ENCODE results near the gene COL9A3.
"Not testable (repeated sequence)": the region's sequence is repeated elsewhere in the genome, so short reads cannot be mapped to it uniquely, and the experiment has no call there.

The COL9A3 gene

DNA sequence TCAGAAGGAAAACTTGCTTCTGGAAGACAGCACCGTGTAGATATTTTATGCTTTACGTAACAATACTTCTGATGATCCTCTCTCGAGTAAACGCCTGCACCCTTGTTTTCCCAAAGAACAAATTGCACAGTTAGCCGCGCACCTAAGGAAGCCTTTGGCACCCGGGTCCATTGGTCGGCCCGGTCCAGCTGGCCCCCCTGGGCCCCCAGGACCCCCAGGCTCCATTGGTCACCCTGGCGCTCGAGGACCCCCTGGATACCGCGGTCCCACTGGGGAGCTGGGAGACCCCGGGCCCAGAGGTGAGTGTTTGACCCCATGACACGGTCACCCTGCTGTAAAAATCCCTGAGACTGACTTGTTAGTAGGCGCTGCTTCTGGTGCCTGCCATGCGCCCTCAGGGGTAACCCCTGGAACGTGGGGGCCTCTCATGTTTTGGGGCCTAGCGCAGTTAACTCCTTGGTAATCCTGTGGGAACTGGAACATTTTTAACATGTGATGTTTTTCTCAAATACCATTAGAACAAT is 20.2 kb downstream of the COL9A3 start:
- DNase-seq (ENCODE audit: low read depth) = no peak

DNA sequence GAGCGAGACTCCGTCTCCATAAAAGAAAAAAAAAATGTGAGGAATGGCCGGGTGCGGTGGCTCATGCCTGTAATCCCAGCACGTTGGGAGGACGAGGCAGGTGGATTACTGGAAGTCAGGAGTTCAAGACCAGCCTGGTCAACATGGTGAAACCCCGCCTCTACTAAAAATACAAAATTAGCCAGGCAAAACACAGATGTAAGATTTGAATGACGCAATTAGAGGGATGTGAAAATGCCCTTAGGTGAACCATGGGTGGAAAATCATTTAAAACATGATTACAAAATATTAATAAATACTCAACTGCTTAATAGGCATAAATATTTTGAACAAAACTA is 20.9 kb downstream of the COL9A3 start:
- no peak for DNase-seq (ENCODE audit: low read depth)

DNA sequence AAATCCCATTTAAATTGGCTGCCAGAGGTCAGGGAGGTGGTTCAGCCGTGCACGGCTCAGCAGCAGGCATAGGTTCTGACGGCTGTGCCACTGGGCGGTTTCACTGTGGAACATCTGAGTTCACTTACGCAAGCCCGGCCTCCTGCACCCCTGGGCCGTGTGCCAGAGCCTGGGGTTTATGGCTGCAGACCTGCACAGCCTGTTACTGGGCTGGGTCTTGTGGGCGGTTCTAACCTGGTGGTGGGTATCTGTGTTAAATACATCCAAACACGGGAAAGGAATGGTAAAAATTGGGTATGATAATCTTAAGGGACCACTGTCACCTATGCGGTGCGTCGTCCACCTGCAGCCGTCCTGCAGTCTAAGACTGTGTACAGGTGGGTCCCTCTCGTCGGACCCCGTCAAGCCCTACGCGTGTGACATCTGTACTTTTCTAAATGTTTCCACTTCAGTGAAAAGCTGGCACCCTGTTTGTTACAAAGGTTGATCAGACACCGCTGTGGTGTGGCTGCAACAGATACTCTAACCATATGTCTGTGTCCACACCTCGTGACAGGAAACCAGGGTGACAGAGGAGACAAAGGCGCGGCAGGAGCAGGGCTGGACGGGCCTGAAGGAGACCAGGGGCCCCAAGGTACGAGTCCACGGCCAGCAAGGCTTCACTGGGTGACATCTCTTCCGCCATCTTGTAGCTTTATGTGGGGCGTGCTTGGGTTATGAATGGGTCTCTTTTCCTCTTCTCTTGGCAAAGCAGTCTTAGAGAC is 21.5 kb downstream of the COL9A3 start:
- no peak for DNase-seq (ENCODE audit: low read depth)

DNA sequence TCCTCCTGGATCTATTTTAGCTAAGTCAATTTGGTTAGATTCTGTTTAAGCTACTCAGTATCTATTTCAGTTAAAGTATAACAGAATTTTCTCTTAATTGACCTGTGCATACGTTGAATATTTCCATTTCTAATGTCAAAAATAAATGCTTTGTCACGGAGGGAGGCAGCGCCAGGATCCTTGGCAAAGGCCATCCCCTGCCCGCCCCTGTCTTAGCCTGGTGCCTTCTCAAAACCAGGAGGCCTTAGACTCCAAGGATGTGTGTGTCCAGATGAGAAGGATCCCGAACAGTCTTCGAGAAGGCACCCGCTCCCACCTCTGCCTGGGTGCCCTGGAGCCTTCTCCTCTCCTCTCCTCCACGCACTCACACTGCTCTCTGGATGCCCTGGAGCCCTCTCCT is 22.4 kb downstream of the COL9A3 start:
- no peak for DNase-seq (ENCODE audit: low read depth)

DNA sequence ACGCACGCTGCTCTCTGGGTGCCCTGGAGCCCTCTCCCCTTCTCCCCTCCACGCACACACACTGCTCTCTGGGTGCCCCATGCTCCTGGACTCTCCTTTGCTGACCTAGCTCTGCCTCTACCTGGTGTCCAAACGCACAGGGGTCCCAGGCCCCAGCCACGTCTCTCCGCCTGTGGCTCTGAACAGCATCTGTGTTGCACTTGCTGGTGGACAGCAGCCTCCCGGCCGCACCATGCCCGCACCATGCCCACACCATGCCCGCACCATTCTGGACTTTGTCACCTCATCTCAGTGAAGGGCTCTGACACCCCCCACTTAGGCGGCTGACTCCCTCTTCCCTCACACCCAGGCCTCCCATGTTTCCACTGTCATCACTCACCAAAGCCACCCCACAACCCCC is 23.0 kb downstream of the COL9A3 start:
- no peak for DNase-seq (ENCODE audit: low read depth)

DNA sequence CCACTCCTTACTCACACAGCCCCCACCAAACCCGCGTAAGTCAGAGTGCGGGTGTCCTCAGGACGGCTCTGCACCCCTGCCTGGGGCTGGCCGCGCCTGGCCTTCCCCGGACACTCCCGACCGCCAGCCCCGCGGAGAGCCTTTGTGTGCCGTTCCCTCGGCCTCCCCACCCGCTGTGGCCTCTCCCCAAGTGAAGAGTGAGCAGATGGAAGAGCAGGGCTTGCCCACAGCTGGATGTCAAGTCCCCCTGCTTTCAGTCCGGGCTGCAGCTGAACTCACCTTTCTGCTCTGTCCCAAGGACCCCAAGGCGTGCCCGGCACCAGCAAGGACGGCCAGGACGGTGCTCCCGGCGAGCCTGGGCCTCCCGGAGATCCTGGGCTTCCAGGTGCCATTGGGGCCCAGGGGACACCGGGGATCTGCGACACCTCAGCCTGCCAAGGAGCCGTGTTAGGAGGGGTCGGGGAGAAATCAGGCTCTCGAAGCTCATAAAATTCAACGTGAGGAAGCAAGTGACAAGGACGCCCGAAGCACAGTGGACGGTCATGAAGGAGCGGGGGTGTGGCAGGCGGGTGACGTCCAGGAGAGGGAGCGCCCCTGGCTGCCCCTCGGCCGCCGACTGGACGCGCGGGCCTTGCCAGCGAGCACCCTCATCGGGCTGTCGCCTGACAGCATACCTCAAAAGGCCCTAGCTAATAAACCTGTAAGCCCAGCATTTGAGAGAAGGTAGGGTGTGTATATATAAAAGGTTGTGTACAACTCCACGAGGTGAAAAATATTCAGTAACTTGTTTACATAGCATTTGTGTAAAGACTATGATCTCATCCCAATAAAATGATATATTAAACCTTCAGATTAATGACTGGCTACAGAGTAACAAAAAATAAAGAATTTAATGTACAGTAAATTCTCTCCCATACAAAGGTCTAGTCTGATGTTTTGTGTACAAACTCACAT is 23.7 kb downstream of the COL9A3 start:
- no peak for DNase-seq (ENCODE audit: low read depth)

DNA sequence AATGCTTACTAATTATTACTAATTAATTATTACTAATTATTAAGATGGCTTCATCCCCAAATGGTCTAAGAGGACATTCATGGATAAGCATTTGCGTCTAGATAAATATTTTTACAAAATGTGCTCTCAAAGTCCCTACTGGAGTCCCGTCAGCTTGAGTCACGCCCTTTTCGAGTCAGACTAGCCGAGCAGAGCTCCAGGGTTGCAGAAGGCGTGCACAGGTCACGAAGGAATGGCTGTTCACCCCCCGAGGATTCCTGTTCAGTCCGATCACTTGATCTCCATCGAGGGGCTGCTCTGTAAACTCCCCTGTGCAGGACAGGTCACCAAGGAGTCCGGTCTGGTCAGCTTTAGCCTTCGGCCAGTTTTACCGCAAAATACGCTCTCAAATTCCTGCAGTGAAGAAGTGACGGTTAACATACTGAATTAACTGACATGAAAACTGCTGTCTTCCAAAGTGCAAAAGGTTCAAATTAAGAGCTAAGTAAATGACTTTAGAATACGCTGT is 24.9 kb downstream of the COL9A3 start:
- DNase-seq (ENCODE audit: low read depth) = no peak

DNA sequence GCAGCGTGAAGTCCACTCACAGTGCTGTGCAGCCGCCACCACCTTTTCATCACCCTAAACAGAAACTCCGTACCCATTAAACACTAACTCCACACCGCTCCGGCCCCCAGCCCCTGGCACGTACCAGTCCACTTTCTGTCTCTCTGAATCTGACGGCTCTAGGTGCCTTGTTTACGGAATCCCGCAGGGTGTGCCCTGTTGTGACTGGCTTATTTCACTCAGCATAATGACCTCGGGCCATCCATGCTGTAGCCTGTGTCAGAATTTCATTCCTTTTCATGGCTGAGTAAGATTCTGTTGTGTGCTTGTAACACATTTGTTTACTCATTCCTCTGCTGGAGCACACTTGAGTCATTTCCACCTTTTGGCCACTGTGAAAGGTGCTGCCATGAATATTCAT is 26.8 kb downstream of the COL9A3 start:
- DNase-seq (ENCODE audit: low read depth) = no peak

DNA sequence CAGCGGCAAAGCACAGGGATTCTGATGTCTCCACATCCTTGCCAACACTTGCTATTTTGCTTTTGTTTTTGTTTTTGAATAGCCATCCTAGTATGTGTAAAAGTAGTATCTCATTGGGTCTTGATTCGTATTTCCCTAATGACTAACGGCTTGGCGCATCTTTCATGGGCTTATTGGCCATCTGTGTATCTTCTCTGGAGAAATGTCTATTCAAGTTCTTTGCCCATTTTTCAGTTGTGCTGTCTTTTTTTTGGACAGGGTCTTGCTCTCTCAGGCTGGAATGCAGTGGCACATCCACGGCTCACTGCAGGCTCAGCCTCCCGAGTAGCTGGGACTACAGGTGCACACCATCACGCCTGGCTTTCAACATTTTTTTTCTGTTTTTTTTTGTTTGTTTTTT is 27.3 kb downstream of the COL9A3 start:
- DNase-seq (ENCODE audit: low read depth) = no peak

DNA sequence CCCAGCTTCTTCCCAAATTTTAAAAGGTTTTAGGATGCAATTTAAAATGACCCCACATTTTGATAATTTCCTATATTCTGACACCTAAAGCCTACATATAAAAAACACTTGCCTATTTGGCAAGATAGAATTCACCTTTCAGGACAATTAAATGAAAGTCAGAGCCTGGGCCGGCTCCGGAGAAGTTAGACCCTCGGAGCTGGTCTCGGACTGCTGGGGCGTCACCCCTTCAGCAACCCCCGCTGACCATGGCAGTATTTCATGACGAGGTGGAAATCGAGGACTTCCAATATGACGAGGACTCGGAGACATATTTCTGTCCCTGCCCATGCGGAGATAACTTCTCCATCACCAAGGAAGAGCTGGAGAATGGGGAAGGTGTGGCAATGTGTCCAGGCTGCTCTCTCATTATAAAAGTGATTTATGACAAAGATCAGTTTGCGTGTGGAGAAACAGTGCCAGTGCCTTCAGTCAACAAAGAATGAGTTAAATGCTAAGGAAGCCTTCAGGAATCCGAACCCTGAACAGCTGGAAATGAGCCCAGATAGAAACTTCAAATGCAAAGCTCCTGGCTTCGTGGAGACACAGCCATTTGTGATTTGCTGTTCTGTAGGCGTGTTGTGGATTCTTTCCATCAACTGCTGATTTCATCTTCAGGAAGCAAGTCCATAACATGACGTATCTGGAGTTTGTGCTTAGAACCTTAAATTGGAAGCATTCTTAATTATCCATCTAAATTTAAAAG is 28.7 kb downstream of the COL9A3 start:
- DNase-seq (ENCODE audit: low read depth) = no peak

DNA sequence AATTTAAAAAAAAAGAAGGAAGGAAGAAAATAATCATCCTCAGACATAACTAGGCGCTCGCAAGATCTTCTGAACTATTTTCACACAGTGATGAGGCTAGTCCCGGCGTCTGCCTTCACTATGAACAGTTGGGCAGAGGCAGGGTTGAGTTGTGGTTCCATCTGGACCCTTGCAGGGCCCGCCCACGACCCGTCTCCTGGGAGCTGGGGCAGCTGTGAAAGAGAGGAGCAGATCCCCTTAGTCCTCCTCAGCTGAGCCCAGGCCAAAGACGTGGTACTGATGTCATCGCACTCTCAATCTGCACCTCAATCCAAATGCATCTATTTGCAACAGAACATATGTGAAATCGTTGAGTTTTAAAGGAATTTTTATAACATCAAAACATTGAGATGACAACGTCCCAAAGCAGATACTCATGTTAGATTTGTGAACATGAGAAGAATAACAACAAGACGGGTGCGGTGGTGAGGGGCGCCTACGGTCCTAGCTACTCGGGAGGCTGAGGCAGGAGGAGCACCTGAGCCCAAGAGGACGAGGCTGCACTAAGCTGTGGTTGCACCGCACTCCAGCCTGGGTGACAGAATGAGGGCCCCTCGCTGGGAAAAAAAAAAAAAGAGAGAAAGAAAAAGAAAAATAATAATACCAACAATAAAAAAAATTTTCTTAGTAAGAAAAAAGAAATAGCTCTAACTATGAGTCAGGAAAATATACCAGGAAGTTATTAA is 29.5 kb downstream of the COL9A3 start:
- no peak for DNase-seq (ENCODE audit: low read depth)

DNA sequence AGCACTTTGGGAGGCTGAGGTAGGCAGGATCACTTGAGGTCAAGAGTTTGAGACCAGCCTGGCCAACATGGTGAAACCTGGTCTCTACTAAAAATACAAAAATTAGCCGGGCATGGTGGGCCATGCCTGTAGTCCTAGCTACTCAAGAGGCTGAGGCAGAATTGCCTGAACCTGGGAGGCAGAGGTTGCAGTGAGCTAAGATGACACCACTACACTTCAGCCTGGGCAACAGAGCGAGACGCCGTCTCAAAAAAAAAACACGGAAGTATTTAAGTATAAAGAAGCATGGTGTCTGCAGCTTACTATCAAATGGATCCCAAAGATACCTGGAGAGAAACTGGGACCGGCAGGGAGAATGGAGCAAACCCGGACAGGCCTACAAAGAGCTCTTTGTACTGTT is 32.1 kb downstream of the COL9A3 start:
- not testable (repeated sequence) for DNase-seq (ENCODE audit: low read depth)

DNA sequence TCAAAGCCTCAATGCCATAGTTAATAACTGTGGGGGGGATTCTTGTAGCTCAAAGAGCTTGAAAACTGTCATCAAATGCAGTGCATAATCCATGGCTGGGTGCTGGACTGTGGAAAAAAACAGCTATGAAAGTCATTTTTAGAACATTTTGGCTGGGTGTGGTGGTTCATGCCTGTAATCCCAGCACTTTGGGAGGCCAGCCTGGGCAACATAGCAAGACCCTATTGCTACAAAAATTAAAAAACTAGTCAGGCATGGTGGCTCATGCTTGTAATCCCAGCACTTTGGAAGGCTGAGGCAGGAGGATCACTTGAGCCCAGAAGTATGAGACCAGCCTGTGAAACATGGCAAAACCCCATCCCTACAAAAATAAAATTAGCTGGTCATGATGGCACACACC is 32.6 kb downstream of the COL9A3 start:
- DNase-seq (ENCODE audit: low read depth) = no peak

DNA sequence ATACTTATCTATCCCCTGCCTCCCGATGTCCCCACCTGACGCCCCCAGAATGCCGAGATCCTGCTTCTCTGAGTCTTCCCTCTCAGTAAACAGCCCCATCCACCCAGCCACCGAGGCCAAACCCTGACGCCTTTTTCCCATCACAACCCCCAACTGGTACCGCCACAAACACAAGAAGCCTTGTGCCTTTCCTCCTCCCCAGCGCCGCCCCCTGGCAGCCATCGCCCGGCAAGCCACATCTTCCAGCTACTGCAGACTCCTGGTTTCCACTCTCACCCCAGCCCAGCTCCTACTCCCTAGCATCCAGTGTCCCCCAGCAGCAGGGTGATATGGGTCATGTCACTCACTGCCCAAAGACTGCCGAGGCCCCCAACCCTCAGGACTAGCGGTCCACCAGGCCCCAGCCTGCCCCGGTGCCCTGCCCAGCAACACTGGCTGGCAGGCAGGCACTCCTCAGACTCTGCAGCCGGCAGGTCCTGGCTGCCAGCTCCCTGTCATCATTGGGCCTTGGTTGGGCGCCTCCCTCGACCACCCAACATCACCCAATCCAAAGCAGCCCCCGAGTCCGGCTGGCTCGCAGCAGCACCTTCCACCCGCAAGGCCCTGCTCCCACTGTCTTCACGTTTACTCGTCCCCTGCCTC is 33.6 kb downstream of the COL9A3 start:
- DNase-seq (ENCODE audit: low read depth) = no peak

DNA sequence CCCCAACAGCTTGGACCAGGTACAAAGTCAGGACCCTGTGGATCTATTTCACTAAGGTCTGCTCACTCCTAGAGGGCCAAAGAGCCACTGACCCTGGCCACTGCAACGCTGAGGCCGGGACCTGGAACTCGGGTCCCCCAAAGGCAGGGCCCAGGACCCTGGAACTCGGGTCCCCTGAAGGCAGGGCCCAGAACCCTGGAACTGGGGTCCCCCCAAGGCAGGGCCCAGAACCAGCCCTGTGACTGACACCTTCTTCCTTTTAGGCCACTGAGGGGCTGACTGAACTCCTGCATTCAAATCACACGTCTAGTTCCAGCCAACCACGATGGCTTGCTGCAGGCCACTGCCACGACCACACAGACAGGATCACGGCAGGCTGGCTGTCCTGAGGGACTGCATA is 35.3 kb downstream of the COL9A3 start:
- no peak for DNase-seq (ENCODE audit: low read depth)

DNA sequence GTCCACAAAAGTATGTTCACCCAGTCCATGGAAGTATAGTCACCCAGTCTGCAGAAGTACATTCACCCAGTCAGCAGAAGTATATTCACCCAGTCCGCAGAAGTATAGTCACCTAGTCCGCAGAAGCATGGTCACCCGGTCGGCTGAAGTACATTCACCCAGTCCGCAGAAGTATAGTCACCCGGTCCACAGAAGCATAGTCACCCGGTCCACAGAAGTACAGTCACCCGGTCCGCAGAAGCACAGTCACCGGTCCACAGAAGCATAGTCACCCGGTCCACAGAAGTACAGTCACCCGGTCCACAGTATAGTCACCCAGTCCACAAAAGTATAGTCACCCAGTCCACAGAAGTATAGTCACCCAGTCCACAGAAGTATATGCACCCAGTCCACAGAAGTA is 36.0 kb downstream of the COL9A3 start:
- no peak for DNase-seq (ENCODE audit: low read depth)

DNA sequence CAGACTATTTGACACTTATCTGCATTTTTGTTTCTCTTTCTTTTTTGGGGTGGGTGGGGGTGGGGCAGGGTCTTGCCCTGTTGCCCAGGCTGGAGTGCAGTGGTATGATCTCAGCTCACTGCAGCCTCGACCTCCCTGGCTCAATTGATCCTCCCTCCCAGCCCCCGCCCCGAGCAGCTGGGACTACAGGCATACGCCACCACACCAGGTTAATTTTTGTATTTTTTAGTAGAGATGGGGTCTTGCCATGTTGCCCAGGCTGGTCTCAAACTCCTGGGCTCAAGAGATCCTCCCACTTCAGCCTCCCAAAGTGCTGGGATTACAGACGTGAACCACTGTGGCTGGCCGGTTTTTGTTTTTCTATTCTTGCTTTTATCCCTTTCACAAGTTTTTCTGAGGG is 36.5 kb downstream of the COL9A3 start:
- not testable (repeated sequence) for DNase-seq (ENCODE audit: low read depth)

DNA sequence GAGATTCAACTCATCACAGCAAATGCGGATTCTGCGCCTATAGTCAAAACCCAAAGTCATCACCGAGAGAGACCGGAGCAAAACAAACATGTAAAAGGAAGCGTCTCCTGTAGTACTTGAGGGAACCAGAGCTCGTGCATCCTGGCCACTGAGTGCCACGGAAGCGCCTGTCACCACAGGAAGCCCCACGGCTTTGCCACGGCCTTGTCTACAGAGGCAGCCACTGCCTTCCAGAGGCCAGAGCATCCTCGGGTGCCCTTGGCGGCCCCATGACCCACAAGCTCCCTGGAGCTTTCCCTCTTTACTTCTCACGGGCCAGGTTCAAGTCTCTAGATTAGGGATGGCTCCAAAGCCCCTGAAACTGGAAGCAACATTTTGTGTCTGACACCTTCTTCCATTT is 37.3 kb downstream of the COL9A3 start:
- no peak for DNase-seq (ENCODE audit: low read depth)

DNA sequence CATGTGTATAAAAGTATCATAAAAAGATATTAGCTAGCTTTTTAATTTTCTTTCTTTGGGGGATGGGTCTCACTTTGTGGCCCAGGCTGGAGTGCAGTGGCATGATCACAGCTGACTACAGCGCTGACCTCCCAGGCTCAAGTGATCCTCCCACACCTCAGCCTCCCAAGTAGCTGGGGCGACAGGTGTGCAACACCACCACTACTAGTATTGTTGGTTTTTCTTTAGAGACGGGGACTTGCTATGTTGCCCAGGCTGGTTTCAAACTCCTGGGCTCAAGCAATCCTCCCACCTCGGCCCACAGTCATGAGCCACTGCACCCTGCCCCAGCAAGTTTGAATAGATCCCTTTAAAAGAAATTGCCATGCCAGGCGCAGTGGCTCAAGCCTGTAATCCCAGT is 38.3 kb downstream of the COL9A3 start:
- no peak for DNase-seq (ENCODE audit: low read depth)

DNA sequence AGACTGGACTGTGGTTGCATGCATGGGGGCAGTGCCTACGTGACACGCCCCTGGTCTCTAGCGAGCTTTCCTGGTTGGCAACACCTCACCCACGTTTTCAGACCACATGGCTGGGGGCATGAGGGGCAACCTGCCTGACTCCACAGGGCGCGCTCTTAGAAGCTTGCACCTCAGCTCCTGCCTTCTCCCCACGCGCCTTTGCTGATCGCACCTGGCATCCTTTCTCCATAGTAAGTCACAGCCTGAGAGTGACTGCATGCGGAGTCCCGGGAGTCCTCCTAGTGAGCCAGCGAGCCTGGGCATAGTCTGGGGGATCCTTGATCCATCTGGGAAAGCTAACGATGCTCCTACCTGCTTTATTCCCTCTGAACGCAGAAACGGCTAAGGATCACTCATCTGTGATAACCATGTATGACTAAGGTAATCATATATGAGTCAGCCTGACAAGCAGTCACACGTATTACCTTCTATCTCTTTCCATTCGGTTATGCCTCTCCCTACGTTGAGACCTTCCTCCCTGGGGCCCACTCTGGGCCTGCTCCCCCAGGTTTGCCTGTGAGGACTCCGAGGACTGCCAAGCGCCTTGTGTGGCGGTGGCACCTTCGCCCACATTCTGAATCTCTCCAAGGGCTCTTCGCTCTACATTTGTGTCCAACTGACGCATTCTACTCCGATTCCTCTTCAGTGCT is 40.2 kb downstream of the COL9A3 start:
- no peak for DNase-seq (ENCODE audit: low read depth)

Data from activated T-cell treated with anti-CD3 and anti-CD28 coated beads for 1 hour (primary cell).